SIG-M5 treated with dmso at 0.1 percent for 504 hours (cell line): ENCODE data around the gene HAUS8.
"Not testable (repeated sequence)": the region's sequence is repeated elsewhere in the genome, so short reads cannot be mapped to it uniquely, and the experiment has no call there.

Experiments used
- DNase-seq: peaks from one replicate; lab custom pipeline; 2025; ENCODE audit not compliant: unreplicated experiment; lab: John Stamatoyannopoulos, UW

The HAUS8 gene

GRCh38 chr19:17103177-17103576 is 27.9 kb upstream of the HAUS8 start:
- no peak for DNase-seq

- DNase-seq: no peak
Measured at GRCh38 chr19:17101686-17102628, 26.7 kb upstream of the HAUS8 start.

GRCh38 chr19:17098326-17098725 is 23.1 kb upstream of the HAUS8 start:
- no peak for DNase-seq

GRCh38 chr19:17097593-17098126 is 22.4 kb upstream of the HAUS8 start:
- DNase-seq: no peak

DNA sequence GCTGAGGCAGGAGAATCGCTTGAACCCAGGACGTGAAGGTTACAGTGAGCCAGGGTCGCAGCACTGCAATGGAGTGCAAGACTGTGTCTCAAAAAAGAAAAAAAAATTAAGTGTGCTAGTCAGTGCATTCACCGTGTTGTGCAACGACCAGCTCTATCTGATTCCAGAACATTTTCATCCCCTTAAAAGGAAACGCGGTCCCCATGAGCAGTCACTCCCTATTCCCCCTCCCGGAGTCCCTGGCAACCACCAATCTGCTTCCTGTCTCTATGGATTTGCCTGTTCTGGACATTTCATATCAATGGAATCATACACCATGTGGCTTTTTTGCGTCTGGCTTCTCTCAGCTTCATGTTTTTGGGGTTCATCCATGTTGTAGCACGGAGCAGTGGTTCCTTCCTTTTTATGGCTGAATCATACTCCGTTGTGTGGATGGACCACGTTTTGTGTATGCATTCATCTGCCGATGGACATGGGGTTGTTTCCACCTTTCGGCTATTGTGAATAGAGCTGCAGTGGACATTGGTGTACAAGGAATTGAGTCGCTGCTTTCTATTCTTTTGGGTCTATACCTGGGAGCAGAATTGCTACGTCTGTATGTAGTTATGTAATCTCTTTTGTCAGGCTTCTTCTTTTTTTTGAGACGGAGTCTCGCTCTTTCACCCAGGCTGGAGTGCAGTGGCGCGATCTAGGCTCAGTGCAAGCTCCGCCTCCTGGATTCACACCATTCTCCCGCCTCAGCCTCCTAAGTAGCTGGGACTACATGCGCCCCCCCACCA is 20.1 kb upstream of the HAUS8 start:
- DNase-seq: no peak

- not testable (repeated sequence) for DNase-seq
Measured at GRCh38 chr19:17094694-17095093, 19.4 kb upstream of the HAUS8 start.

GRCh38 chr19:17092696-17093095 is 17.4 kb upstream of the HAUS8 start:
- DNase-seq: no peak

- DNase-seq: peak; percentile 60
Measured at GRCh38 chr19:17091758-17092333, 16.6 kb upstream of the HAUS8 start.

DNA sequence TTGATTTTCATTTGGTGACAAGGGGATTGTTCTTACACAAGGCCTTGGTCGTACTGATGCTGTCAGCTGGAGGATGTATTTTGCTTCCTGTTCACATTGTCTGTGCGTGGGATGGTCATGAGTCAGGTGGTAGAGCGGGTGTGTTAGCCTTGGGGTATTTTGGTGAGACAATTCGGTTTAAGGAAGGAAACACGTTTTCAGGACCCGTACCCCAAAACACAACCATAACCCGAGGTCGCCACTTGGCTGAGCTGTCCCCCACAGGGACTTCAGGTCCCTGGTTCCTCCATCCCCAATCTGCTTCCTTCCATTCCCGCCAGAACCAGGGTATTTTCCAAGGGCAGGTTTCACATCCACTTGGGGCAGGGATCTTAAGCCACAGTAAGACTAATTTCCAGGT is 15.3 kb upstream of the HAUS8 start:
- DNase-seq: no peak

DNA sequence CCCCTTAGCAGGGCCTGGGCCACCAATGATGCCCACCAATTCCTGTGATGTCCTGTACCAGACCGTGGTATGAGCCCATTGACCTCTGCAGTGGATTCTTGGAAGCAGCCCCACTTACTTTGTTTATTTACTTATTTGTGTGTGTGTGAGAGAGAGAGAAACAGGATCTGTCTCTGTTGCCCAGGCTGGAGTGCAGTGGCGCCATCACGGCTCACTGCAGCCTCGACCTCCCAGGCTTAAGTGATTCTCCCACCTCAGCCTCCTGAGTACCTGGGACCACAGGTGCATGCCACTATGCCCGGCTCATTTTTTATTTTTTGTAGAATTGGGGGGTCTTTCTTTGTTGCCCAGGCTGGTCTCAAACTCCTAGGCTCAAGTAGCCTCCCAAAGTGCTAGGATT is 13.3 kb upstream of the HAUS8 start:
- DNase-seq: no peak

DNA sequence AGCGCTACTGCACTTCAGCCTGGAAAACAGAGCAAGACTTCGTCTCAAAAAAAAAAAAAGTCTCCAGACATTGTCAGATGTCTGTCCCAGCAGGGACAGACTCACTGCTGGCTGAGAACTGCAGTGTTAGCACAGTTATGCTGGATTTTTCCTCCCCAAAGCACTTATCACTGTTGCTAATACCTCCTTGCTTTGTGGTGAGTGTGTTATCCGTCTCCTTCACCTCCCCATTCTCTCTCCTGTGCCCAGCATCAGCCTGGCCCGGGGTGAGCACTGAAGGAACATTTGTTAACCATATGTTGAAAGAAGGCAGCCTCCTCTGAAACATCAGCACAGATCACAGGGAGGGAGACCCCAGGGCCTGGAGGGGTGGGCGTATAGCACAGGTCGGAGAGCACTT is 11.6 kb upstream of the HAUS8 start:
- DNase-seq: no peak

GRCh38 chr19:17086120-17086519 is 10.9 kb upstream of the HAUS8 start:
- DNase-seq: no peak

DNA sequence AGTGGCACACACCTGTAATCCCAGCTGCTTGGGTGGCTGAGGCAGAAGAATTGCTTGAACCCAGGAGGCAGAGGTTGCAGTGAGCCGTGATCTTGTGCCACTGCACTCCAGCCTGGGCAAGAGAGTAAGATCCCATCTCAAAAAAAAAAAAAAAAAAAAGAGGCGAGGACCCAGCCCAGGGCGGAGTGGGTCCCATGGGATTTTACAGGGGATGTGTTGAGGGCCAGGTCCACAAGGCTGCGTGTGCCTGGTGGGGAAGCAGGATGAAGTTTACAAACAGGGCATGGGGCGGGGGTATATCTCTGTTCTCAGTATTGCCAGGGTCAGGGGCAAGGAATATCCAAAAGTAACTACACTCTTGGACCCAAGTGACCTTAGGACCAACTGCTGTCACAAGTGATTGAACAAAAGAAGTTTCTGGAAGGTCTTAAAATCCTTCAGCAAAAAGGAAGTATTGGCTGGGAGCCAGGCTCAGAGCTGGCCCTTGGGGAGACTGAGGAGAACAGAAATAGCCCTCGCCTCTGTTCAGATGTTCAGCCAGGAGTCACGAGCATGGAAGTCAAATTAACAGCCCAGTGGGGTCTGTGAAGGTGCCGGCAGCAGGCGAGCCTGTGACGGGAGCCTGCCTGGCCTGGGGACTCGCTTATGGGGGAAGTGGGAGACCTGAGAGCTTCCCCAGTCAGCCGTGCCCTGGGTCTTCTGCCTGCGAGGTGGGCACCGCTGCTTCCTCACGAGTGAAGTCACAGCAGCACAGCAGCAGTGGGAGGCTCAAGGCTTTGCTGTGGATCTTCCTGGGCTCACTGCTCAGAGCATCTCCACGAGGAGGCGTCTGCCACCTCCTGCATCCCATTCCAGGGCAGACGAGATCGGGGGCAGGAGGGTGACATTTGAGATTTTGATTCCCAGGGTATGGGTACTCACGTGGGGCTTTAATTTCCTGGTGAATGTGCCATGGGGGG is 6.7 kb upstream of the HAUS8 start:
- DNase-seq: no peak

- DNase-seq: no peak
Measured at GRCh38 chr19:17080440-17080801, 5.2 kb upstream of the HAUS8 start.

DNA sequence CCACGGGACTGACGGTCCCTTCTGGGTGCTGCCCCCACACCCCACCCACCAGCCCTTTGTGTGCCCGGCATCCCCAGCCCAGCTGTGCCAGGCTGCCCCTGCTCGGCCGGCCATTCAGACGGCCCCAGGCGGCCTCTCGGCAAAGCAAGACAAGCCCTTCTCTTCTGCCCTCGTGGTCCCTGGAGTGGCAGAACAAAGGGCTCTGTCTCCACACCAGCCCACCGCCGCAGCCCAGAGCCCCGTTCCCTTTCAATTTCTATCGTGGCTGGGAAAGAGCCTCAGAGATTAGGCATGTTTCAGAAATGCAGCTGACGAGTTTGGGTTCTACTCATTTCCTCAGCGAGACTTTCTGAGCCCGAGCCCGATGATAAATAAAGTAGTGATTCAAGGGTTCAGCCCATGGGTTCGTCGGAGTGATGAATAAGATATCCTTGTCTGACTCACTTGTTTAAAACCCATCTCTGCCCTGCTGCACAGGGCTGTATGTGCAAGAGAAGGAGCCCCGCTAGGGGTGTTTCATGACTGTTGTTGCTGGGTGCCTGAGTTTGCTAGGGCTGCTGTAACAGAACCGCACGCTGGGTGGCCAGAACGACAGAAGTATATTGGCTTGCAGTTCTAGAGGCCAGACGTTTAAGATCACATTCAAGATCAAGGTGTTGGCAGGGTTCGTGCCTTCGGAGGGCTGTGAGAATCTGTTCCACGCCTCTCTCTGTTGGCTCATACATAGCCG is 4.6 kb upstream of the HAUS8 start:
- no peak for DNase-seq

DNA sequence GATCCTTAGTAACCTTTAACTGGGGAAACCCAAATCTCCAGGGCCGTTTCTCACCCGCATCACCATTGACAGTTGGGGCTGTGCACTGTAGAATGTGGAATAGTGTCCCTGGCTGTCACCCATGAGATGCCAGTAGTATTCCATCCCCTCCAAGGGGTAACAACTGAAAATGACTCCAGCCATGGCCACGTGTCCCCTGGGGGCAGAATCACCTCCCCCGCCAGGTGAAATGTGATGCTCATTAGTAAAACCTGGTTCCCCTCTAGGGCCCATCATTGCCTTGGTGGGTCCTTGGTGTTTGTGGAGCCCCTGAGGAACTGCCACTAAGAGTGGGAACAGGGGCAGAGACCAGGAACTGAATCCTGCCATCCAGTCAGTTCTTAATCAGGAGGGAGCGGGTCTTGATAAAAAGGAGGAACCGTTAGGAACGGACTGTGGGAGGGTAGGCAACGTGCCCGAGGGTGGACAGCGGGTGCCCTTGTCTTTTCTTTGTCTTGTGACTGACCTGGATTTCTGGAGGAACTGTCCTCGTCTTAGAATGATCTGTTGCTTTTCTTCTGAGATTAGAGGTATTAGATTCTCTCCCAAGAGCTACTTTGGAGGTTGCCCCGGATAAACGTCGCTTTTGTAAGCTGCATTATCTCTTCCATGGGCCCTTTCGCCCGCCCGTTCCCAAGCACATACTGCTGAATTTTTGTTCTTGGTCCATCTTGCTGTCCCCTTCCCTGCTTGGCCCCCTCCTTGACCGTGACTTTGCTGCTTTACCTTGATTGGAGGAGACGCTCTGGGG is 3.9 kb upstream of the HAUS8 start:
- no peak for DNase-seq

DNA sequence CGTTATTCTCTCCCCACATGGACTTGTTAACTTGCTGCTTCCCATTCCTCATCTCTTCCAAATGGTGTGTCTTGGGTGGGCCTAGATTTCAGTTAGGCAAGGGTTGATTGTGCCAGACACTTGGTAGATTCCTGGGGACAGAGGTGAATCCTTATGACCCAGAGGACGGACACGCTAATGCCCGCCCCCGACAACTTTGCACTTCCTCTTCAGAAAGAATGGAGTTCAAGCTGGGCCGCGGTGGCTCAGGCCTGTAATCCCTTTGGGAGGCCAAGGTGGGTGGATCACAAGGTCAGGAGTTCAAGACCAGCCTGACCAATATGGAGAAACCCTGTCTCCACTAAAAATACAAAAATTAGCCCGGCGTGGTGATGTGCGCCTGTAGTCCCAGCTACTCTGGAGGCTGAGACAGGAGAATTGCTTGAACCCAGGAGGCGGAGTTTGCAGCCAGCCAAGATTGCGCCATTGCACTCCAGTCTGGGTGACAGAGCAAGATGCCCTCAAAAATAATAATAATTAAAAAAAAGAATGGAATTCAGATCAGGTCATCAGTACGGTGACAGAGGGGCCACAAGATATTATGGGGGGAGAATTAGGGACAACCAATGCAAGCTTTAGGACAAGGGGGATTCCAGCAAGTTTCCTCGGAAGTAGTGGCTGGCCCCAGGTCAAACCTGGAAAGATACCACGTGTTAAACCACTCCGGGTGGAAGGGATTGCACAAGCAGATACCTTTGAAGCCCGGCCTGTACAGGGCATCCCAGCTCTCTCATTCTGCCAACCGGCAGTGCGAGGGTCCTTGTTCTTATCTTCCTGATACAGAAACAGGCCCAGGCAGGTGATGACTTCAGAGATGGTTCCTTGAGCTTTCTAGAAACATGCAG is 3.0 kb upstream of the HAUS8 start:
- no peak for DNase-seq

- no peak for DNase-seq
Measured at GRCh38 chr19:17077447-17078028, 2.3 kb upstream of the HAUS8 start.
